ENCODE results near the gene RCAN3. TPM values are rescaled to one million over a fixed set of nuclear protein-coding genes. Genes with fewer than 3 reads are reported as not detected.

Gene RCAN3
- total and polyA plus RNA-seq, 2 of the 4 experiments (the other 2 are of a cell fraction), result 4.0 to 5.9 TPM

- Histone ChIP-seq H3K4me3 (ENCODE audit: insufficient read depth, low read depth, low read length) (no peak overlapping the region), H2BK15ac (ENCODE audit: low read depth, low read length) (no peak overlapping the region), H3K4me2 (ENCODE audit: low read depth, low read length) (no peak overlapping the region), H3K9ac (ENCODE audit: low read depth, low read length) (no peak overlapping the region), H2AK9ac (replicated peaks; ENCODE audit: low read depth, low read length, poor library complexity) (no peak overlapping the region), H4K5ac (ENCODE audit: low read depth, low read length) (no peak overlapping the region), H3K27ac (ENCODE audit: insufficient read depth, low read length) (no peak overlapping the region), H3K9me3 (ENCODE audit: control insufficient read depth, insufficient read depth, low read length) (no peaks in the 10 kb centered on the region), H3K14ac (replicated peaks; ENCODE audit: low read depth, low read length) (no peak overlapping the region), H3K56ac (ENCODE audit: extremely low read depth, insufficient read depth, low read length) (no peak overlapping the region), H4K20me1 (ENCODE audit: insufficient read depth, low read length) (no peaks in the 10 kb centered on the region), H2BK5ac (ENCODE audit: low read depth, low read length, poor library complexity, severe bottlenecking) (no peak overlapping the region), H4K8ac (ENCODE audit: low read depth in 2 of 2, low read length in 2 of 2) (no peak overlapping the region), H3K4me1 (ENCODE audit: control insufficient read depth, insufficient read depth, low read length) (no peaks in the 10 kb centered on the region), H3K18ac (ENCODE audit: low read depth, low read length) (no peak overlapping the region), H3K36me3 (ENCODE audit: control insufficient read depth, insufficient read depth, low read length) (no peaks in the 10 kb centered on the region), H3K79me1 (ENCODE audit: low read depth in 1 of 2, low read length in 2 of 2) (0 out of 4 replicates have a peak, but pooled peaks cover 0 to 6% of the 10 kb centered on the region in 2 experiments), H2BK120ac (ENCODE audit: low read depth, low read length) (no peak overlapping the region), H3K4ac (ENCODE audit: low read depth, low read length) (no peak overlapping the region), H2AK5ac (ENCODE audit: low read depth, low read length) (no peak overlapping the region), H2AFZ (replicated peaks; ENCODE audit: low read length, poor library complexity) (no peak overlapping the region), H3K27me3 (ENCODE audit: control insufficient read depth, insufficient read depth, low read length) (no peaks in the 10 kb centered on the region), H3K23ac (ENCODE audit: low read depth, low read length) (no peak overlapping the region), H4K91ac (ENCODE audit: insufficient read depth, low read depth, low read length) (no peak overlapping the region), H2BK20ac (ENCODE audit: low read depth, low read length) (no peak overlapping the region), H3K9me1 (ENCODE audit: insufficient read depth, low read length) (0 out of 2 replicates have a peak, but pooled peaks cover 3% of the 10 kb centered on the region)
- 100% methylated on average over 2 of the region's 7 CpGs; no CpG with 5 or more reads in 1 of the 2 experiments for WGBS, 2 experiments (ENCODE audit: extremely low coverage in 2 of 2, insufficient read length in 1 of 2)
- TF ChIP-seq RAD21 (IDR thresholded peaks at IDR 0.05; ENCODE audit: low read length), result no peak
- no peak for TF ChIP-seq CTCF (conservative IDR thresholded peaks at IDR 0.05; ENCODE audit: low read depth, low read length)
- no peak for TF ChIP-seq MAZ (IDR thresholded peaks at IDR 0.05; ENCODE audit: borderline replicate concordance, low read depth, low read length)
- TF ChIP-seq POLR2A (IDR thresholded peaks at IDR 0.05; ENCODE audit: low read depth, low read length), result no peak
- no peak for TF ChIP-seq NFE2L2 (IDR thresholded peaks at IDR 0.05; ENCODE audit: low read depth, low read length)
- no peak for TF ChIP-seq FOS (IDR thresholded peaks at IDR 0.05; ENCODE audit: low read depth, low read length)
- TF ChIP-seq BHLHE40 (IDR thresholded peaks at IDR 0.05; ENCODE audit: low read depth, low read length), result no peak
- ATAC-seq (ENCODE audit: low read depth) (no peak), DNase-seq (no peak)
- dilution Hi-C loops (cut with HindIII; ENCODE audit: low sequenced_read_pairs, unreplicated experiment), result no loop called here
- ChIA-PET POLR2A (ENCODE audit: unreplicated experiment) (no interaction called here), CTCF (interaction anchor here (0.9 to 1.5 kb wide), 3 partner anchors 15 to 327 kb away, joined by 3 to 9 read pairs (median 3); no protein-coding TSS in a partner anchor)
- BruUV-seq (replicated peaks), result no TSS peak
- intact Hi-C loops (cut with micrococcal nuclease), result loop anchor here (5.0 kb wide), 1 partner anchor 329 kb away; no protein-coding TSS in a partner anchor
- in situ Hi-C loops (cut with MboI; ENCODE audit: low sequenced_read_pairs), result no loop called here
Observed at GRCh38 chr1:24526045-24526444, 23.4 kb downstream of the RCAN3 start.

All from IMR-90 (cell line).